Activated CD8-positive, alpha-beta memory T cell treated with anti-CD3 and anti-CD28 coated beads, Interleukin-2, amount 10 ng/mL, durations not matched to agents 7 days and 5 days (primary cell): ENCODE measurements around the gene DBH. TPM values are rescaled to one million over a fixed set of nuclear protein-coding genes. Genes with fewer than 3 reads are reported as not detected.

ENCODE experiments used
- ATAC-seq: fragments of 150-1000 bp; cut with Tn5 transposase; one replicate; pipeline ENCODE4 v1.10.0; 2021; ENCODE audit warnings: moderate library complexity
- CTCF ChIA-PET: fragments of 350-600 bp; sonication (Branson Sonifier 250); formaldehyde crosslinking; loops from one replicate; lab custom pipeline; 2021; ENCODE audit warnings: antibody characterized with exemption; lab: Charles Lee
- DNase-seq: peaks from one replicate; pipeline ENCODE4 v3.0.0-alpha.2; 2020
- H3K27ac Mint-ChIP-seq: one replicate; pipeline ENCODE4 v1.8.0; 2021; ENCODE audit warnings: mild to moderate bottlenecking, mixed read lengths
- H3K27me3 Mint-ChIP-seq: one replicate; pipeline ENCODE4 v1.8.0; 2021; ENCODE audit warnings: mixed read lengths
- H3K36me3 Mint-ChIP-seq: one replicate; pipeline ENCODE4 v1.8.0; 2021; ENCODE audit warnings: mild to moderate bottlenecking, mixed read lengths
- H3K4me1 Mint-ChIP-seq: one replicate; pipeline ENCODE4 v1.8.0; 2021; ENCODE audit warnings: mixed read lengths
- H3K4me3 Mint-ChIP-seq: one replicate; pipeline ENCODE4 v1.8.0; 2021; ENCODE audit warnings: mild to moderate bottlenecking, moderate library complexity, mixed read lengths
- H3K9me3 Mint-ChIP-seq: one replicate; pipeline ENCODE4 v1.8.0; 2022; ENCODE audit warnings: low read depth, mixed read lengths
- total RNA-seq, 2 experiments: library from RNA; stranded (reverse); gene quantifications; one replicate each; pipeline ENCODE4 v1.2.3, GENCODE V29; 2021

DBH gene
- total RNA-seq, 2 experiments from 2014 or later, result not detected

- Mint-ChIP-seq H3K36me3 (no peaks in the 10 kb centered on the region), H3K4me3 (peak overlapping the region; percentile 55), H3K27me3 (no peaks in the 10 kb centered on the region), H3K9me3 (no peaks in the 10 kb centered on the region), H3K4me1 (peaks cover 37% of the 10 kb centered on the region), H3K27ac (peak overlapping the region; percentile 97)
- CTCF ChIA-PET, result interaction anchor here (0.6 to 4.0 kb wide), 7 partner anchors 11 to 80 kb away, joined by 3 to 16 read pairs (median 3); no protein-coding TSS in a partner anchor
- DNase-seq (peak; percentile 49), ATAC-seq (peak; percentile 10)
These were observed 46.8 kb downstream of the DBH start for GRCh38 chr9:133682818-133683585.

GRCh38 chr9:133683586-133684120 lies 47.5 kb downstream of the DBH start:
- H3K27ac Mint-ChIP-seq, result peak overlapping the region; percentile 97
- H3K9me3 Mint-ChIP-seq, result no peaks in the 10 kb centered on the region
- DNase-seq (peak; percentile 90), ATAC-seq (peak; percentile 88)
- no peaks in the 10 kb centered on the region for H3K27me3 Mint-ChIP-seq
- CTCF ChIA-PET, result interaction anchor here (0.6 to 4.0 kb wide), 8 partner anchors 12 to 197 kb away, joined by 3 to 16 read pairs (median 3); no protein-coding TSS in a partner anchor
- no peaks in the 10 kb centered on the region for H3K36me3 Mint-ChIP-seq
- H3K4me1 Mint-ChIP-seq, result peaks cover 31% of the 10 kb centered on the region
- peak overlapping the region; percentile 55 for H3K4me3 Mint-ChIP-seq

- no peaks in the 10 kb centered on the region for H3K9me3 Mint-ChIP-seq
- peaks cover 31% of the 10 kb centered on the region for H3K4me1 Mint-ChIP-seq
- H3K27ac Mint-ChIP-seq, result peak overlapping the region; percentile 97
- DNase-seq (no peak), ATAC-seq (peak; percentile 6)
- H3K27me3 Mint-ChIP-seq, result no peaks in the 10 kb centered on the region
- peak overlapping the region; percentile 55 for H3K4me3 Mint-ChIP-seq
- CTCF ChIA-PET, result interaction anchor here (0.6 to 4.0 kb wide), 7 partner anchors 13 to 198 kb away, joined by 3 to 16 read pairs (median 3); no protein-coding TSS in a partner anchor
- H3K36me3 Mint-ChIP-seq, result no peaks in the 10 kb centered on the region
These were observed 48.2 kb downstream of the DBH start for GRCh38 chr9:133684121-133684935.

GRCh38 chr9:133684936-133685361 lies 48.8 kb downstream of the DBH start:
- DNase-seq (no peak), ATAC-seq (no peak)
- no peaks in the 10 kb centered on the region for H3K36me3 Mint-ChIP-seq
- H3K27me3 Mint-ChIP-seq, result no peaks in the 10 kb centered on the region
- peaks cover 31% of the 10 kb centered on the region for H3K4me1 Mint-ChIP-seq
- H3K4me3 Mint-ChIP-seq, result no peak overlapping the region
- CTCF ChIA-PET, result interaction anchor here (4.0 kb wide), 1 partner anchor 16 kb away, joined by 16 read pairs; no protein-coding TSS in a partner anchor
- H3K27ac Mint-ChIP-seq, result no peak overlapping the region
- H3K9me3 Mint-ChIP-seq, result no peaks in the 10 kb centered on the region

- ATAC-seq (no peak), DNase-seq (no peak)
- Mint-ChIP-seq H3K9me3 (no peaks in the 10 kb centered on the region), H3K36me3 (no peaks in the 10 kb centered on the region), H3K27ac (peak overlapping the region; percentile 12), H3K4me1 (peaks cover 31% of the 10 kb centered on the region), H3K4me3 (no peak overlapping the region), H3K27me3 (no peaks in the 10 kb centered on the region)
- CTCF ChIA-PET, result interaction anchor here (4.0 kb wide), 1 partner anchor 15 kb away, joined by 16 read pairs; no protein-coding TSS in a partner anchor
These were observed 49.8 kb downstream of the DBH start for GRCh38 chr9:133685653-133686609.

- H3K27me3 Mint-ChIP-seq, result no peaks in the 10 kb centered on the region
- DNase-seq, result no peak
- H3K27ac Mint-ChIP-seq, result no peak overlapping the region
- CTCF ChIA-PET, result no interaction called here
- ATAC-seq, result no peak
- no peak overlapping the region for H3K4me3 Mint-ChIP-seq
- no peaks in the 10 kb centered on the region for H3K36me3 Mint-ChIP-seq
- no peaks in the 10 kb centered on the region for H3K9me3 Mint-ChIP-seq
- H3K4me1 Mint-ChIP-seq, result peaks cover 38% of the 10 kb centered on the region
These were observed 50.7 kb downstream of the DBH start for GRCh38 chr9:133686642-133687575.

GRCh38 chr9:133687856-133688761 lies 51.9 kb downstream of the DBH start:
- H3K36me3 Mint-ChIP-seq, result no peaks in the 10 kb centered on the region
- no peaks in the 10 kb centered on the region for H3K27me3 Mint-ChIP-seq
- ATAC-seq, result no peak
- CTCF ChIA-PET, result no interaction called here
- H3K4me1 Mint-ChIP-seq, result peaks cover 30% of the 10 kb centered on the region
- H3K27ac Mint-ChIP-seq, result no peak overlapping the region
- no peak overlapping the region for H3K4me3 Mint-ChIP-seq
- DNase-seq, result no peak
- no peaks in the 10 kb centered on the region for H3K9me3 Mint-ChIP-seq

GRCh38 chr9:133689151-133689763 lies 53.1 kb downstream of the DBH start:
- ATAC-seq, result no peak

GRCh38 chr9:133690081-133690561 lies 54.0 kb downstream of the DBH start:
- no peak for ATAC-seq
- CTCF ChIA-PET, result no interaction called here
- no peak overlapping the region for H3K4me3 Mint-ChIP-seq
- H3K36me3 Mint-ChIP-seq, result no peaks in the 10 kb centered on the region
- no peaks in the 10 kb centered on the region for H3K9me3 Mint-ChIP-seq
- H3K27ac Mint-ChIP-seq, result no peak overlapping the region
- H3K27me3 Mint-ChIP-seq, result no peaks in the 10 kb centered on the region
- DNase-seq, result no peak
- H3K4me1 Mint-ChIP-seq, result peaks cover 13% of the 10 kb centered on the region

More at GRCh38 chr9:133689151-133689763, 53.1 kb downstream of the DBH start:
- Mint-ChIP-seq H3K4me1 (peaks cover 19% of the 10 kb centered on the region), H3K27ac (no peak overlapping the region), H3K4me3 (no peak overlapping the region), H3K9me3 (no peaks in the 10 kb centered on the region), H3K36me3 (no peaks in the 10 kb centered on the region), H3K27me3 (no peaks in the 10 kb centered on the region)
- CTCF ChIA-PET, result no interaction called here
- no peak for DNase-seq

- Mint-ChIP-seq H3K27me3 (no peaks in the 10 kb centered on the region), H3K27ac (peak overlapping the region; percentile 5), H3K4me3 (no peak overlapping the region), H3K9me3 (no peaks in the 10 kb centered on the region), H3K4me1 (peaks cover 13% of the 10 kb centered on the region), H3K36me3 (no peaks in the 10 kb centered on the region)
- no peak for ATAC-seq
- DNase-seq, result no peak
- CTCF ChIA-PET, result interaction anchor here (1.0 to 1.5 kb wide), 3 partner anchors 11 to 91 kb away, joined by 3 read pairs; no protein-coding TSS in a partner anchor
These were observed 55.0 kb downstream of the DBH start for GRCh38 chr9:133691191-133691590.
